B cell (primary cell): ENCODE data around the gene MAML2. TPM values are rescaled to one million over a fixed set of nuclear protein-coding genes. Genes with fewer than 3 reads are reported as not detected.

ENCODE experiments used
- ATAC-seq: fragments of 200-7000 bp; cut with Tn5 transposase; one replicate; pipeline ENCODE4 v1.10.0; 2021; ENCODE audit warnings: low read depth, mild to moderate bottlenecking, moderate number of reproducible peaks, moderate library complexity
- CTCF ChIA-PET: fragments of 350-600 bp; sonication (Branson Sonifier 250); formaldehyde crosslinking; loops from one replicate; lab custom pipeline; 2021; ENCODE audit warnings: antibody characterized with exemption, inconsistent platforms; lab: Charles Lee
- POLR2A ChIA-PET: fragments of 350-600 bp; sonication (Branson Sonifier 250); formaldehyde crosslinking; loops from one replicate; lab custom pipeline; 2021; ENCODE audit warnings: antibody characterized with exemption; lab: Charles Lee
- DNase-seq: peaks from one replicate; pipeline ENCODE4 v3.0.0; 2013
- H2AFZ ChIP-seq: 2 replicates; pipeline ENCODE4 v1.6.1; 2012; ENCODE audit warnings: mild to moderate bottlenecking, low read depth, low read length; ENCODE audit not compliant: insufficient read depth, poor library complexity, severe bottlenecking
- H3K27ac ChIP-seq, 2 donors: 1 replicate in 1 of 2; 2 replicates in 1 of 2; pipeline ENCODE4 v1.5.1; 2012 to 2013; ENCODE audit warnings: low read length in 2 of 2, mild to moderate bottlenecking in 2 of 2, moderate library complexity in 1 of 2
- H3K27me3 ChIP-seq, 4 experiments: fragments of 200-600 bp in 1 of 4; sonication (generic) in 1 of 4; replicated peaks in 1 of 4; 1 replicate in 2 of 4; 2 replicates in 2 of 4; pipeline versions ENCODE4 v1.6.1 to v1.7.0; 2013 to 2016; ENCODE audit warnings: low read length in 3 of 4, mild to moderate bottlenecking in 2 of 4, mixed read lengths in 1 of 4, moderate library complexity in 1 of 4; ENCODE audit not compliant: insufficient read depth in 4 of 4, control insufficient read depth in 3 of 4; ENCODE audit errors: control extremely low read depth in 1 of 4
- H3K36me3 ChIP-seq, 2 experiments: replicated peaks in 1 of 2; 1 replicate in 1 of 2; 2 replicates in 1 of 2; pipeline versions ENCODE4 v1.6.1 to v1.7.1; 2013; ENCODE audit warnings: low read length in 1 of 2; ENCODE audit not compliant: insufficient read depth in 2 of 2, control insufficient read depth in 1 of 2; ENCODE audit errors: control extremely low read depth in 1 of 2, extremely low read depth in 1 of 2
- H3K4me1 ChIP-seq, 2 donors: fragments of 200-600 bp in 1 of 2; sonication (generic) in 1 of 2; 1 replicate in 1 of 2; 2 replicates in 1 of 2; pipeline versions ENCODE4 v1.5.1 to v1.6.1; 2013 to 2017; ENCODE audit warnings: low read length in 2 of 2; ENCODE audit not compliant: control insufficient read depth in 2 of 2, insufficient read depth in 2 of 2
- H3K4me2 ChIP-seq: replicated peaks from 2 replicates; pipeline ENCODE3; 2012; ENCODE audit warnings: mild to moderate bottlenecking, low read depth, low read length; ENCODE audit not compliant: poor library complexity, severe bottlenecking
- H3K4me3 ChIP-seq, 5 experiments: fragments of 200-600 bp in 1 of 5; sonication (generic) in 1 of 5; 1 replicate in 3 of 5; 2 replicates in 2 of 5; pipeline versions ENCODE4 v1.5.1 to v1.7.0; 2011 to 2016; ENCODE audit warnings: low read length in 4 of 5, mild to moderate bottlenecking in 4 of 5, low read depth in 2 of 5, control low read depth in 1 of 5, moderate library complexity in 1 of 5; ENCODE audit not compliant: insufficient read depth in 1 of 5; ENCODE audit errors: control extremely low read depth in 1 of 5, extremely low read depth in 1 of 5
- H3K79me2 ChIP-seq: fragments of 200-600 bp; sonication (generic); one replicate; pipeline ENCODE4 v1.6.0; 2016; ENCODE audit warnings: low read length; ENCODE audit not compliant: control insufficient read depth, insufficient read depth
- H3K9ac ChIP-seq: fragments of 200-600 bp; sonication (generic); 2 replicates; pipeline ENCODE4 v1.6.1; 2017; ENCODE audit warnings: mild to moderate bottlenecking, low read length, moderate library complexity
- H3K9me3 ChIP-seq, 3 donors: one replicate each; pipeline versions ENCODE4 v1.6.1 to v1.7.1; 2013; ENCODE audit warnings: low read length in 2 of 3; ENCODE audit not compliant: control insufficient read depth in 2 of 3, insufficient read depth in 1 of 3; ENCODE audit errors: control extremely low read depth in 1 of 3
- H4K20me1 ChIP-seq: 2 replicates; pipeline ENCODE4 v1.6.0; 2012; ENCODE audit warnings: mild to moderate bottlenecking, low read length; ENCODE audit not compliant: insufficient read depth, control insufficient read depth, poor library complexity, severe bottlenecking
- H3K27ac Mint-ChIP-seq: one replicate; pipeline ENCODE4 v1.8.0; 2021; ENCODE audit warnings: mixed read lengths
- H3K27me3 Mint-ChIP-seq: one replicate; pipeline ENCODE4 v1.8.0; 2021; ENCODE audit warnings: mixed read lengths
- H3K4me1 Mint-ChIP-seq: one replicate; pipeline ENCODE4 v1.8.0; 2021; ENCODE audit warnings: mixed read lengths
- H3K4me3 Mint-ChIP-seq: one replicate; pipeline ENCODE4 v1.8.0; 2021; ENCODE audit warnings: mixed read lengths
- H3K9me3 Mint-ChIP-seq: one replicate; pipeline ENCODE4 v1.8.0; 2022; ENCODE audit warnings: mixed read lengths; ENCODE audit not compliant: insufficient read depth
- CTCF ChIP-seq: fragments of 200-600 bp; IDR thresholded peaks from one replicate; pipeline ENCODE4 v1.8.0; 2022; ENCODE audit warnings: antibody characterized with exemption, mild to moderate bottlenecking
- EZH2 ChIP-seq: IDR thresholded peaks from 2 replicates; pipeline ENCODE4 v1.6.1; 2012; ENCODE audit warnings: borderline replicate concordance, low read depth, mild to moderate bottlenecking, moderate library complexity, low read length; ENCODE audit not compliant: insufficient read depth, poor library complexity, severe bottlenecking
- WGBS: methylation state at CpG from one replicate; pipeline ENCODE4 v1.1.5; 2013; ENCODE audit warnings: missing lambda C conversion rate; ENCODE audit not compliant: insufficient coverage; 5-methylcytosine and 5-hydroxymethylcytosine counted together
- intact Hi-C: fragments of 100-400 bp; cut with micrococcal nuclease; formaldehyde crosslinking; loops from one replicate; pipeline ENCODE4 v1.10.0; 2022
- polyA plus RNA-seq: library from polyadenylated mRNA; depleted of rRNA; stranded (reverse); fragments of >200 nt; gene quantifications from 2 replicates; pipeline ENCODE4 v1.2.3, GENCODE V29; 2012
- total RNA-seq, 2 donors: library from RNA; stranded (reverse); fragments of 120-200 nt in 1 of 2; gene quantifications; 1 replicate in 1 of 2; 2 replicates in 1 of 2; pipeline versions ENCODE4 v1.2.3 to v1.2.4, GENCODE V29; 2013 to 2022

Gene MAML2
- total and polyA plus RNA-seq, 2 donors (not counting 1 experiment from before 2014, with no cell fraction given) = 10.7 to 26.4 TPM

- ATAC-seq = no peak
- no peak overlapping the region for H3K4me3 ChIP-seq
- H3K4me2 ChIP-seq = no peak overlapping the region
- H3K4me1 ChIP-seq = no peaks in the 10 kb centered on the region
- ChIA-PET CTCF (interaction anchor here (1.2 kb wide), 1 partner anchor 23 kb away, joined by 4 read pairs; the partner anchor contains the start of gene MAML2), POLR2A (no interaction called here)
- Mint-ChIP-seq H3K27me3 (no peaks in the 10 kb centered on the region), H3K27ac (no peak overlapping the region), H3K9me3 (no peaks in the 10 kb centered on the region), H3K4me3 (no peak overlapping the region), H3K4me1 (peaks cover 33% of the 10 kb centered on the region)
- peaks cover 14% of the 10 kb centered on the region for H4K20me1 ChIP-seq
- H3K27ac ChIP-seq = no peak overlapping the region
- intact Hi-C loops = no loop called here
- peaks cover 0 to 7% of the 10 kb centered on the region in 2 experiments for H3K36me3 ChIP-seq
- TF ChIP-seq CTCF = no peak
- H3K27me3 ChIP-seq = no peaks in the 10 kb centered on the region
- DNase-seq = no peak
- no peaks in the 10 kb centered on the region for H3K9me3 ChIP-seq
- WGBS = no CpG with 5 or more reads among the region's 2 CpGs
- H3K79me2 ChIP-seq = peaks cover 76% of the 10 kb centered on the region
- H3K9ac ChIP-seq = no peak overlapping the region
- no peak overlapping the region for H2AFZ ChIP-seq
Observed at GRCh38 chr11:96319898-96320656, 22.9 kb downstream of the MAML2 start.

DNA sequence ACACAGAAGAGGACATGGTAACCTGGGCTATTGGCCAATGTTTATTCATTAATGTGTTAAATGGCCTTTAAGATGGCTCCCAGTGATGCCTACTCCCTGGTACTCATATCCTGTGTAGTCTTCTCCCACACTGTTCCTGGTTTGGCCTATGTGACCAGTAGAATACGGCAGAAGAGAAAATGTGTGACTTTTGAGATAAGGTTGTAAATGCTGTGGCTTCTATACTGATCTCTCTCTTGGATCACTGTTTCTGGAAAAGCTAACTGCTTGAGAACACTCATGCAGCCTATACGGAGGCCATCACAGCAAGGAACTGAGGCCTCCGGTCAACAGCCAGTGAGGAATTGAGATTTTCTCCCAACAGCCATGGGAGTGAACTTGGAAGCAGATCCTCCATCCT, 24.1 kb downstream of the MAML2 start:
- Histone ChIP-seq H3K4me1 (peaks cover 11 to 12% of the 10 kb centered on the region in 2 donors), H4K20me1 (peaks cover 14% of the 10 kb centered on the region), H3K9ac (no peak overlapping the region), H3K4me3 (no peak overlapping the region), H3K36me3 (peaks cover 0 to 7% of the 10 kb centered on the region in 2 experiments), H3K27ac (no peak overlapping the region), H3K4me2 (no peak overlapping the region), H3K79me2 (peaks cover 79% of the 10 kb centered on the region), H3K9me3 (no peaks in the 10 kb centered on the region), H2AFZ (no peak overlapping the region), H3K27me3 (no peaks in the 10 kb centered on the region)
- Mint-ChIP-seq H3K9me3 (no peaks in the 10 kb centered on the region), H3K4me1 (peaks cover 43% of the 10 kb centered on the region), H3K4me3 (no peak overlapping the region), H3K27me3 (no peaks in the 10 kb centered on the region), H3K27ac (no peak overlapping the region)
- DNase-seq = no peak
- intact Hi-C loops = no loop called here
- CTCF ChIA-PET = interaction anchor here (1.2 kb wide), 1 partner anchor 24 kb away, joined by 4 read pairs; the partner anchor contains the start of gene MAML2
- TF ChIP-seq CTCF (no peak), EZH2 (no peak)
- POLR2A ChIA-PET = no interaction called here
- ATAC-seq = no peak
- 100% methylated on average over 2 of the region's 3 CpGs for WGBS
